Right ventricle myocardium inferior (tissue), 1 donor: ENCODE measurements around the gene TMEM205. TPM values are rescaled to one million over a fixed set of nuclear protein-coding genes. Genes with fewer than 3 reads are reported as not detected.
"Not testable (repeated sequence)": the region's sequence is repeated elsewhere in the genome, so short reads cannot be mapped to it uniquely, and the experiment has no call there.

Source experiments
- ATAC-seq: fragments of 200-7000 bp; cut with Tn5 transposase; one replicate; pipeline ENCODE4 v1.9.1; 2020; ENCODE audit warnings: mild to moderate bottlenecking, moderate library complexity
- DNase-seq: peaks from one replicate; pipeline ENCODE4 v3.0.0; 2021; ENCODE audit errors: missing footprints
- intact Hi-C: fragments of 100-400 bp; cut with DNase I; formaldehyde crosslinking; loops from one replicate; pipeline ENCODE4 v1.11.0; 2022
- long read RNA-seq: library from polyadenylated mRNA; unstranded; transcript quantifications from one replicate; pipeline ENCODE4 v2.0.0, GENCODE V29; 2021
- total RNA-seq: library from RNA; stranded (reverse); fragmentation: NEBNext Ultra II Directional; extraction: Animal tissue kit (Norgen Biotek cat#: 25700); gene quantifications from one replicate; pipeline ENCODE4 v1.2.1, GENCODE V29; 2021
- donor health status: DM: no; HTN: yes; CAD: no; lungs with severe emphysema.

TMEM205 gene
- total RNA-seq, result 106 TPM
- long read RNA-seq, transcript TMEM205-210 (4 exons, 840 nt), result minor isoform, 6 of 33 reads
- long read RNA-seq, transcript TMEM205-216 (4 exons, 792 nt), result major isoform, 12 of 33 reads
- long read RNA-seq, partial matches to known transcripts, result 0 of 33 reads
- long read RNA-seq, other reads (novel, unspliced or antisense), result 3 of 33 reads

DNA sequence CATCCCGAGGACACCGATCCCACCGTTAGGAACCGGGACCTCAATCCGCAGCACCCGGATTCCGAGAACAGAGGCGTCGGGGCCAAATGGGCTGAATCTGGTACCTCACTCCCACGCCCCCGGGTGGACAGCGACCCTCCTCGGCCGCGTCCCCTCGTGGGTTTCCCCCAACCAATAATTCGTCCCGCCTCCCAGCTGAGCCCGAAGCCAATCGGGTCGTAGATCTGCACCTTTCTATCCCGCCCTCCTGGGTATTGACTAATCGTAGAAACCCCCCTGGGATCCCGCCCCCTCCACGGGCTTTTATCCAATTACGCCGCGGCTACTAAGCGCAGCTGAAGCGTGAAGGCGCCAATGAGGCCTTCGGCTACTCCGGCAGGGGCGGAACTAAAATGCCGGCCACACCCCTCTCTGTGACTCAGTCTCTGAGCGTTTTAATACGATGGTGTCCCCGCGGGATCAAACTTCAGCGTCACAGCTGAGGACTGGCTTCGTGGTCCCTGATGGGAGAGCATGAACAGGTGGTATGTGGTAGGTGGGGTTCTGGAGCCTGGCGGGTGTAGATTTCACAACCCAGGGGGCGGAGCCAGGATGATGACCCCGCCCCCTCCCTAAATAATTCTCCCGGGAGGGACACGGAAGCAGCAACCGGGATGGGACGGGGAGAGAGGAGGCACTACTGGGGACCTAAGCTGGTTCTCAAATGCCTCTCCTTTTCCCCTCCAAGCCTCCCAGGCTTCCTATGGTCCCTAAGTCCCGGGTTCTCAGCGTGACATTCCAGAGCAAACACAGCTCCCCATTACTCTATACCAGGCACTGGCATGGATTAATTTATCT is at the start of gene TMEM205, which contains the start of gene CCDC159:
TSS of gene TMEM205 (minus strand) at position 165 of the 837 bp plus-strand sequence. CDS start 649 bp downstream, outside the sequence.
TSS of gene CCDC159 (plus strand) at position 416 of the 837 bp plus-strand sequence. CDS start at position 504, 88 bp downstream.
- DNase-seq, result peak; percentile 98
- intact Hi-C loops, result loop anchor here (2.0 kb wide), 2 partner anchors 28 to 52 kb away; partner anchors contain the start of gene SWSAP1
- peak; percentile 95 for ATAC-seq

DNA sequence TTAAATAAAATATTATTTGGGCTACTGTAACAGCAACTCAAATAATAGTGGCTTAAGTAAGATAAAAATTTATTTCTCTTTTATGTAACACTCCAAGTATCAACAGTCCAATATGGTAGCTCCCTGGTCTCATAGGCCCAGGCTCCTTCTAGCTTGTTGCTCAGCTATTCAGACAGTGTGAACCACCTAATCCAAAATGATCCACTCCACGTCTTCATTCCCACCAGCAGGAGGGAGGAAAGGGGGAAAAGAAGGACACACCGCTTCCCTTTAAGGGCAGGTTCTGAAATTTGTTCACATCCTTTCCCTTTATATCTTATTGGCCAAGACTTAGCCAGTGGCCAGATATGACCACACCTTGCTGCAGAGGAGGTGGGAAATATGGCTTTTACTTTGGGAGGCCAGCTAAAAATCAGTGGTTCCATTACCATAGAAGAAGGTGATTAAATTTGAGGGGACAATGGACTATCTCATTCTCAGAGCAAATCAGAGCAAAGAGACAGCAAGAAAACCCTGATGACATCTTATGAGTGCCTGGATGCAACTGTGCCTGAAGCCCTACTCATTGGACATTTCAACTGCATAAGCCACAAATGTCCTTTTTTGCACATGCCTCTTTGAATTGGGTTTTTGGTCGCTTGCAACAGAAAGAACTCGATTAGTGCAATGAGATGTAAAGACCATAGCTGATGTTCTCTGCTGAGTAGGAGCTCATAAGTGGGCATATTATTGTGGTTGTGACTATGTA is 45.0 kb upstream of the TMEM205 start:
- intact Hi-C loops, result no loop called here
- no peak for ATAC-seq
- no peak for DNase-seq

DNA sequence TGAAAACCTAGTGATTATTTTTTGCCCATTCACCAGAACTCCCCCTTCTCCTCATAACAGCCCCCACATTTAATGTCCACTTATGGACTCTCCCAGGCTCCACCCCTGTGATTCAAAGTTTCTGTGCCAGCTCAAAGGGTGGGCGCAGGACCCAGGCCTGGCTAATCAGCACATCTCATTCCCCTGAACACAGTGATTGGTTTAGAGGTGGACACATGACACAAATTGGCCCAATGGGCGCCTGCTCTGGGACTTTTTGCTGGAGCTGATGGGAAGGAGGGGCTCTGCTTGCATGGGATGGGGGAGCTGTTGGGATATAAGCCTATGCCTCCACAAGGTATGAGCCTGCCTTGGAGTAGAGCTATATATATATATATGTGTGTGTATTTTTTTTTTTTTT is 44.3 kb upstream of the TMEM205 start:
- no peak for ATAC-seq
- DNase-seq, result no peak
- intact Hi-C loops, result no loop called here

DNA sequence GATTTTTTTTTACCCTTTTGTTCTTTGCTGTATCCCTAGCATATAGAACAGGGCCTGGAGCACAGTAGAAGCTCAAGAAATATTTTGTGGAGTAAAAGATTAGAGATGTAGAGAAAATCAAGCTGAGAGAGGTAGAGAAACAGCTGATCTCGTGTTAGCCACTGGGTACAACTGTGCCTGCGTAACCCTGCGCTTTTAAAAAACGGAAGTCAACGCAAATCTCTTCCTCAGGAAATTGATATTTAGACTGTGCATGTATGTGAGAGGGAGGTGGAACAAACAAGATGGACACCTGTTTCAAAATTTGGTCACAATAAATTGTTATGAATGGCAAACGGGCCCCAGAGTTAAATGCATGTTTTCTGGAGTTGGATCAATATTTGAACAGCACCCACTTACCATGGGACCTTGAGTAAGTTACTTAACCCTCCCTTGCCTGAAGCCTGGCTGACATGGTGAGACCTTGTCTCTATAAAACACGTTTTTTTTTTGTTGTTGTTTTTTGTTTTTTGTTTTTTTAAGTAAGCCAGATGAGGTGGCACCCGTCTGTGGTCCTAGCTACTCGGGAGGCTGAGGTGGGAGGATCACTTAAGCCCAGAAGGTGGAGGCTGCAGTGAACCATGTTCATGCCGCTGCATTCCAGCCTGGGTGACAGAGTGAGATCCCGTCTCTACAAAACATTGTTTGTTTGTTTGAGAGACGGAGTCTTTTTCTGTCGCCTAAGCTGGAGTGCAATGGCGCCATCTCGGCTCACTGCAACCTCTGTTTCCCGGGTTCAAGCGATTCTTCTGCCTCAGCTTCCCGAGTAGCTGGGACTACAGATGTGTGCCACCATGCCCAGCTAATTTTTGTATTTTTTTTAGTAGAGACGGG is 41.3 kb upstream of the TMEM205 start:
- ATAC-seq (no peak), DNase-seq (no peak)
- intact Hi-C loops, result no loop called here

DNA sequence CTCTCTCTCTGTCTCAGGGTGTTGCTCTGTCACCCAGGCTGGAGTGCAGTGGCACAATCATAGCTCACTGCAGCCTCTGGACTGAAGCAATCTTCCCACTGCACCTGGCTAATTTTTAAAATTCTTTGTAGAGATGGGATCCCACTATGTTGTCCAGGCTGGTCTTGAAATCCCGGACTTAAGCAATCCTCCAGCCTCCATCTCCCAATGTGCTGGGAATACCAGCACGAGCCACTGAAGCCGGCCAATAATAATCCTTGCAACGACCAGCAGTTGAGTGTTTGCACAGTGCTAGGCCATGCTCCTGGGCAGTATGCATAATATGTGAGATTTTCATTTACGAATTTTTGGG is 38.7 kb upstream of the TMEM205 start:
- no peak for DNase-seq
- intact Hi-C loops, result loop anchor here (5.0 kb wide), 2 partner anchors 92 to 98 kb away; partner anchors contain the start of gene ELAVL3

DNA sequence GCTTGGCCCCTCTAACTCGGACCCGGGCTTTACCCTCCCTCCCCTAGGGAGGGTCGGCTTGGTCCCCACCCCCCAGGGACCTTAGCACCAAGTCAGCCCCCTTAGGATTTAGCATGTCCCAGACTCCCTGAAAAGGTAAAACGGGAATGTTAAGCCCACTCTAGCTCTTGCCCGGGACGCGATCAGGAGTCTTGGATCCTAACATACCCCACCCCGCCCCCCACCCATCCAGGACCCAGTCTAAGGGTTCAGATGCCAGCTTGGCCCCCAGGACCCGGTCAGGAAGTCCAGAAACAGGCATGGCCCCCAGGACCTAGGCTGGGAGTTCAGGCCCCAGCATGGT is 37.6 kb upstream of the TMEM205 start:
- intact Hi-C loops, result loop anchor here (5.0 kb wide), 2 partner anchors 91 to 99 kb away; partner anchors contain the start of gene ELAVL3
- ATAC-seq (no peak), DNase-seq (no peak)

More for the DNA sequence above, 38.7 kb upstream of the TMEM205 start:
- ATAC-seq, result no peak

DNA sequence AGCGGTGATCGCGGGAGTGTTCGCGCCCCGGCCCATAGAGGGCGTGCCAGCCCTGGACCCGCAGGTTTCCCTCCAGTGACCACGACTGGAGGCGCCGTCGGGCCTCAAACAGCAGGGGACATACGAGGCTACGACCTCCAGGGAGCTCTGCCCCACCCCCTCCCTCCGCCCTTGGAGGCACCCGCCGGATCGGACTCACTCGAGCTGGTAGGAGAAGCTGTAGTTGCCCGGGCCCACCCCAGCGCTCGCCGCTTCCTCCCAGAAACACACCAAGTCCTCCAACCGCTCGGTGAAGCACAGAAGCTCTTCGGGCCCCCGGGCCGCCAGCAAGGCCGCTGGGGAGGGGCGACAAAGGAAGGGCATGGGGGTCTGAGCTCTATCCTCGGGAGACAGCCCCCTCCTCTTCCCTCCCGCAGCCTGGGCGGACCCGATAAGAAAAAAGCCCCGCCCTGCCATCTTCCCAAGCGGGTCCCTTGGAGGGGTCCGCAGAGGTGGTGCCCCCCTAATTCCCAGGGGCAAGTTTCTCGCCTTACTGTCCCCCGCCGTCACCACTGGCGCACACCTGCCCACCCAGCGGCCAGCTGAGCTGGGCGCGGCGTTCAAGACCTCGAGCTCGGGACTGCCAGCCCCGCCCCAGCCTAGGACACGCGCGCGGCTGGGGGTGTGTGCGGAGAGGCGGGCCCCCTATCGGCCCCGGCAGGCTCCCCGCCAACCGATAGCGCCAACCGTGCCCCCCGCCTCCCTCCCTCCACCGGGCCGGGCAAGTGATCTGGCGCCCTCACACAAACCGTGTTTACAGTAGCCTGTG is 37.0 kb upstream of the TMEM205 start:
- ATAC-seq (no peak), DNase-seq (peak; percentile 89)
- intact Hi-C loops, result loop anchor here (5.0 kb wide), 2 partner anchors 91 to 99 kb away; partner anchors contain the start of gene ELAVL3

DNA sequence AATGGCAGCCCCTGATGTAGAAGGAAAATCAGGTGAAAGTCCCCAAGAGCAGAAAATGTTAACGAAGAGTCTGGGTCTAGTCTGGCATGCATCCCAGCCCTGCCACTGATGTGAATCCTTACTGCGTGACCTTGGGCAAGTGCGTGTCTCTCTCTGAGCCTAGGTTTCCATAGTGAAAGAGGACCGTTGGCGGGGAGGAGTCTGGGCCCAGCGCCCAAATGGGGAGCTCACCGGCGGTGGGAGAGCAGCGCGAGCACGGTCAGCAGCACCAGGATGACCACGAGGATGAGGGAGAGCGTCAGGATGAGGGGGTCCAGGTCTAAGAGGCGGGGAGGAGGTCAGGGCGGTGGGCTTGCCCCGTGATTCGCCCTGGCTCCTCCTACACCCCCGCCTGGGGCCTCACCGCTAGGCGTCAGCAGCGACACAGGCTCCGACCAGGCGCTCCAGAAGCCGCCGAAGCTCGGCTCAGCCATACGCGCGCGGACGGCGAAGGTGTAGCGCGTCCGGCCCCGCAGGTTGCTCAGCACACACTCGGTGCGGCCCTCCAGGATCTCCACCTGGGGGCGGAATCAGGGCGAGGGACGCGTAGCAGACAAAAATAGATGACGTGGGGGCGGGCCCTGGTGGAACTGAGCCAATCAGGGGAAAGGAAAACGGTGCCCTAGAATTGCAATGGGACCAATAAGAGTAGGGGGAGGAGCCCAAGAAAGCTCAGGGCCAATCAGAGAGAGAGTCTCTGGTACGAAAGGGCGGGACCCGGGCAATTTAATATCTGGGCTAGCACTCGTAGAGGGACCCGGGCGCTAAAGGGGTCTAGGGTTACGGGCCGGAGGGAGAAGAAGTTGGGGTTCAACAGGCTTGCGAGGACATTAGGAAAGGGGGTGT is 34.8 kb upstream of the TMEM205 start:
- ATAC-seq, result peak; percentile 88
- peak; percentile 95 for DNase-seq
- intact Hi-C loops, result loop anchor here (2.0 to 5.0 kb wide), 3 partner anchors 89 to 242 kb away; partner anchors contain the start of gene ELAVL3

DNA sequence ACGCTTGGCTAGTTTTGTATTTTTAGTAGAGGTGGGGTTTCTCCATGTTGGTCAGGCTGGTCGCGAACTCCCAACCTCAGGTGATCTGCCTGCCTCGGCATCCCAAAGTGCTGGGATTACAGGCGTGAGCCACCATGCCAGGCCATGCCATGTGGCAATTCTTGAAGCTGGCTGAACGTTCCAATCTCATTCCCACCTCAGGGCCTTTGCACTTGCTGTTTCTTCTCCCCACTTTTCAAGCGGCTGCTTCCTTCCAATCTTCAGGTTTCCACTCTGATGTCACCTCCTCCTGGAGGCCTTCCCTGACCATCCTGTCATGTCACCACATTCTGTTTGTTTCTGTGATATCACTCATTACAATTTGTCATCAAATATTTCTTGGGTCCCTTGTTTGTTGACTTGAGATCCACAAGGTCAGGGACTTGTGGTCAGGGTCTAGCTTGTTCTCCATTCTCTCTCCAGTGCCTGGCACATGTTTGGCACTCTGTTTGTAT is 33.8 kb upstream of the TMEM205 start:
- intact Hi-C loops, result loop anchor here (2.0 to 5.0 kb wide), 4 partner anchors 67 to 241 kb away; partner anchors contain the start of gene ELAVL3
- ATAC-seq, result no peak
- DNase-seq, result no peak

DNA sequence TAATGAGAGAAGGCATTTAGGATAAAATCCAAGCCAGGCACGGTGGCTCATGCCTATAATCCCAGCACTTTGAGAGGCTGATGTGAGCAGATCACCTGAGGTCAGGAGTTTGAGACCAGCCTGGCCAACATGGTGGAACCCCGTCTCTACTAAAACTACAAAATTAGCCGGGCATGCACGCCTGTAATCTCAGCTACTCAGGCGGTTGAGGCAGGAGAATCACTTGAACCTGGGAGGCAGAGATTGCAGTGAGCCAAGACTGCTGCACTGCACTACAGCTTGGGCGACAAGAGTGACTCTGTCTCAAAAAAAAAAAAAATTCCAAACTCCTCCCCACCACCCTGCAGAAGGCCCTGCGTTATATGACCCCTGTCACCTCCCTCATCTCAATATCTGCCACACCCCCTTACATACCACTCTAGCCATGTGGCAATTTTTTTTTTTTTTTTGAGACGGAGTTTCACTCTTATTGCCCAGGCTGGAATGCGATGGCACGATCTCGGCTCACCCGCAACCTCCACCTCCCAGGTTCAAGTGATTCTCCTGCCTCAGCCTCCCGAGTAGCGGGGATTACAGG is 33.3 kb upstream of the TMEM205 start:
- not testable (repeated sequence) for DNase-seq, ATAC-seq
- intact Hi-C loops, result loop anchor here (5.0 kb wide), 1 partner anchor 68 kb away; no protein-coding TSS in a partner anchor

DNA sequence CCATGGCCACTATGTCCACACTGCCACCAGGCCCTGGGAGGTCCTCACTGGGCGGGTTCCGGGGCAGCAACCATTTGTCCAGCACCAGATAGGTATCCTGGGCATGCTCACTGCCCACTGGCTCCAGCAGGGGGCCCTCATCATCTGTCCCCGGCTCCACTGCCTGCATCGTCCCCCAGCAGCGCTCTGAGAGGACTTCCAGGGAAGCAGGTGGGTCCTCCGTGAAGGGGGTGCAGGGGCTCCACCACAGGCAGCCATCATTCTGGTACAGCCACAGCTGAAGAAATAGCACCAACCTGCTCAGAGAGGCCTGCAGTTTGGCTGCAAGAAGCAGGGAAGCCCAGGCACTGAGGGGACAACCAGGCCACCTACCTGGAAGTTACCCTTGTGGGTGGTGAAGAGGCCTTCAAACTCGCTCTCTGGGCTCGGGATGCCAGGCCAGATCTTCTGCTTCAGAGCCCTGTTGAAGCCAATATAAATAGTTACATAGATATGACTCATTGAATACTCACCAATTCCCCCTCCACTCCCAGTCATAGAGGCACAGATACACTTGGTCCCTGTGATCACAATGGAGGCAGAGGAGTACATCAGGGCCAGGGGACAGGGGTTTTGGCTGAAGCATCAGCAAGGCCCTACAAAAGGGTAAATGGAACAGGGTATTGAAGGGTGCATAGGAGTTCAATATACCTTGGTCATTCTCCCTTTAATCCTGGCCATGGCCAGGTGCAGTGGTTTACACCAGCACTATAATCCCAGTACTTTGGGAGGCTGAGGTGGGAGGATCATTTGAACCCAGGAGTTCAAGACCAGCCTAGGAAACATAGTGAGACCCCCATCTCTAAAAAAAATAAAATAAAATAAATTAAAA is 32.5 kb upstream of the TMEM205 start:
- no peak for ATAC-seq
- no peak for DNase-seq
- intact Hi-C loops, result loop anchor here (5.0 kb wide), 1 partner anchor 69 kb away; no protein-coding TSS in a partner anchor

DNA sequence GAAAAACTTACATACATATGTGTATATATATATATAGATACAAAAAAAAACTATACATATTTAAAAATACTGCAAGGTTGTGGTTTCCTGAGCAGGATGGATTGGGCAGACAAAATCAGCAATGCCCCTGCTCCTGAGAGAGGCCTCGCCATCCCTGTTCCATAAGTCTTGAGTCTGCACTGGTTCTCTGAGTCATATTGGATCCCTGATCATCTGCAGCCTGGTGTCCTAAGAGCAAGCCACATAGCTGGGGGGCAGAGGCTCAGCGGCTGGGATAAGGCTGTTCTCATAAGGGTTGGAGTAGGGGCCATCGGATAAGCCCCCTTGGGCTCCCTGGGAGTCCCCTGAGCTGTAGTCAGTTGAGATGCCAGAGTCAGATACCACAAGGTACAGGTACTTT is 31.7 kb upstream of the TMEM205 start:
- ATAC-seq (no peak), DNase-seq (no peak)
- intact Hi-C loops, result loop anchor here (5.0 kb wide), 1 partner anchor 70 kb away; no protein-coding TSS in a partner anchor

DNA sequence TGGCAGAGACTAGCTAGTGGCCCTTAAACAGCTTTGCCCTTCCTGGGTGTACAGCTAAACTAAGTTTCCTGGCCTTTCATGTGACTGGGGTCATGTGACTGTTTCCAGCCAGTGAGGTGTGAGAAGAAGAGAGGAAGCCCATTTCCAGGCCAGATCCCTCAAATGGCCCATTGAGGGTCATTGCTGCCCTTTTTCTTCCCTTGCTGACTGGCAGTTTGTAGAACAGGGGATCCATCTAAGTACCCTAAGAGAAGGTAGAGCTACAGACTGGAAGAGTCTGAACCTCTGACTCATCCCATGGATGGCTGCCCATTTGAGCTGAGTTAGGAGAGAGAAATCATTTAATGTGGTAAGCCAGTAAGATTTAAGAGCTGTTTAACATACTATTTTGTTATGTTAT is 31.2 kb upstream of the TMEM205 start:
- ATAC-seq, result no peak
- intact Hi-C loops, result loop anchor here (5.0 kb wide), 1 partner anchor 70 kb away; no protein-coding TSS in a partner anchor
- no peak for DNase-seq

DNA sequence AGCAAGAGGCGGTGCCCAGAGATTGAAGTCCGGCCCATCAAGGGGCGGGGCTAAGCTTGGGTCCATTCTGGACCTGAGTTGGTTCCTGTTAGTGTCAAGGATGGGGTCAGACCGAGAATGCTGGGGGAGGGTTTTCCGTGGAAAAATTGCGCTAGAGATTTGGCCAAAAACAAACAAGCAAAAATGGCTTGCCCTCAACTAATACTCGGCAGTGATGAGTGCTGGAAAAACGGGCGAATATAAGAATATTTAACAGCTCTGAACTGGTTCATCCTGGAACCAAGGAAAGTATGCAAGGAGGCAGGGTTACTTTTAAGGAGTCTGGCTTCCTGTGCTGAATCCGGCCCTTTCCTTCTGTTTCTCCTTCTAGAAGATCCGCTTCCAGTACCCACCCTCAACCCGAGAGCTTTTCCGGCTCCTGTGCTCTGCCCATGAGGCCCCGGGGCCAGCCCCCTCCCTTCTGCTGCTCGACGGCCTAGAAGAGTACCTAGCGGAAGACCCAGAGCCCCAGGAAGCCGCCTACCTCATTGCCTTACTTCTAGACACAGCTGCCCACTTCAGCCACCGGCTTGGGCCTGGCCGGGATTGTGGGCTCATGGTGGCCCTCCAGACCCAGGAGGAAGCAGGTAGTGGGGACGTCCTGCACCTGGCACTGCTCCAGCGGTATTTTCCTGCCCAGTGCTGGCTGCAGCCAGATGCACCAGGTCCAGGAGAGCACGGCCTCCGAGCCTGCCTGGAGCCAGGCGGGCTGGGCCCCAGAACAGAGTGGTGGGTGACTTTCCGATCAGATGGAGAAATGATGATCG is 29.3 kb upstream of the TMEM205 start:
- intact Hi-C loops, result loop anchor here (2.0 to 5.0 kb wide), 3 partner anchors 29 to 72 kb away; partner anchors contain the start of genes CCDC159, ODAD3, PRKCSH and TMEM205
- DNase-seq (no peak), ATAC-seq (no peak)
